Suppressor macrophage treated with lipopolysaccharide for 1 hour (primary cell): ENCODE measurements around the gene PRSS33.
A peak's percentile ranks its signal among the peaks of the same experiment; 100 is the strongest.

Experiments used
- DNase-seq, 3 donors: peaks; one replicate each; pipeline ENCODE4 v3.0.0-alpha.2; 2020 to 2022

PRSS33 gene

DNA sequence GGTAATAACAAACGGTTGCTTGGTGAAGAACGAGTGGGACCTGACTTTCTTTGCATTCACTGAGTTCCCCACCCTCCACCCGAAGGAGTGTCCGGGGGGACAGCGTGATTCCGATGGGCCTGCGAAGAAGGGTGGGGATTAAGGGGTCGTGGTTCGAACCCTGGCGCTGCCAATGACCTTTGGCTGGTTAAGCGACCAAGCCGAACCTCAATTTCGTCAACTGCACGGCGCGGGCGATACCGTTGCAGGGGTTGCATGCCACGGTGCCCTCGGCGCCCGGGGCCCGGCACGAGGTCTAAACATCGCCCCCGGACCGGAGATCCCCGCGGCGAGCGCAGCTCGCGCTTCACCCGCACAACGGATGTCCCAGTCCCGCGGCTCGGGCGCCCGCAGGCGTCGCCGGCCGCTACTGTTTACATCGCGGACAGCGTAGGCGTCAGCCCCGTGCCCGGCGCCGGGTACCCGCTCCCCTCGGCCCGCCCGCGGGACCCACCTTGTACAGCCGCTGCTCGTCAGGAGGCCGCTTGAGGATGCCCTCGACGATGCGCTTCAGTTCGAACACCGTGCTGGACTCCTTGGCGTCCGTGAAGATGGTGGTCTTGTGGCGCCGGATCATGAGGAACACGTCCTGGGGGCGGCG, 10.7 kb downstream of the PRSS33 start:
- peak; percentile 48 to 77 (median 60) for DNase-seq

DNA sequence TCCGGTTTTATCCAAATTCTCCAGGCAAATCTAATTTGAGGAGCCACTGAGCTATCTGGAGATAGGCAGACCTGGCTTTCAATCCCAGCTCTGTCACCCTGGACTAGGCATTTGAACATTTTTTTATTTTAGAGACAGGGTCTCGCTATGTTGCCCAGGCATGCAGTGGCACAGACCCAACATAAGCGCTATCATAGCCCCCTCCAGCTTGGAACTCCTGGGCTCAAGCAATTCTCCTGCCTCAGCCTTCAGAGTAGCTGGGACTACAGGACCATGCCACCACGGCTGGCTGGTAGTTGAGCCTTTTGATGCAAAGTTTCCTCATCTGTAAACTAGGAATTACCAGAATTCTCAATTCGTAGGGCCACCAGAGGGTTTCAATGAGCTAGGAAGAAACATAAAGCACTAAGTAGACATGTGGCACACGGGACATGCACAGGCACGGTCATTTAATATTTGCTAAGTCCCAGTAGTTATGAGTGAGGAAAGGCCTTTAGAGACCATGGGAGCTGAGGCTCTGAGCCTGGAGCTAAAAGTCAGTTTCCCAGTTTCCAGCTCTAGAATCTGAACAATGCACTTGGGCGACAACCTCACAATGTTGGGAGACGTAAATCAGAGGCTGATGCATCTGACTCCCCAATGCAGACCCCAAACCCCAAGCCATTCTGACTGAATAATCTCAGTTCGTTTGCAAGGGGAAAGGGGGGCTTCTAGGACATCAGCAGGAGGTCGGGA, 11.4 kb downstream of the PRSS33 start:
- DNase-seq, result no peak

DNA sequence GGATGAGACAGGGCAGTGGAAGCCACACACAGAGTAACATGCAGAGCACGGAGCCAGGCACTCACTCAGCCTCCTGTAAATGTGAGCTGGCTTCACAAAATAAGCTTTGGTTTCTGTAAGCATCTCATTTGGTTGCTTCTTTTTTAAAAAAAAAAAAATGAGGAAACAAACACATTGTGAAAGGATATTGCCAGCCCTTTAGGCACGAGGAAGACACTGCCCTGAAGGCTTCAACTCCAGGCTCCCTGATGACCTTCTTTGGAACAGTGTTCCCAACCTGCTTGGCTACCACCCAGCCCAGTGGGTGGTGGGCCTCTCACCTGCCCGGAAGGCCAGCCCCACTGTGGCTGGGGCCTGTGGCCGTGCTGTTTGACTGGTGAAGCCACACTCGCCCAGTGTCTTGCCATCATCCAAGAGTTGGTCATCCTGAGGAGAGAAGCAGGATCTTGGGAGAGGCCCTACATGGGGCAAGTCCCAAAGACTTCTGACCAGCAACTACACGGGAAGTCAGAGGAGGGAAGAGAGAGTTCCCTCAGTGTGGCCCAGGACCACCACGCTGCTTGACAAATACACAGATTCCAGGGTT, 12.1 kb downstream of the PRSS33 start:
- peak in 1 of 3 donors; percentile 29 for DNase-seq

DNA sequence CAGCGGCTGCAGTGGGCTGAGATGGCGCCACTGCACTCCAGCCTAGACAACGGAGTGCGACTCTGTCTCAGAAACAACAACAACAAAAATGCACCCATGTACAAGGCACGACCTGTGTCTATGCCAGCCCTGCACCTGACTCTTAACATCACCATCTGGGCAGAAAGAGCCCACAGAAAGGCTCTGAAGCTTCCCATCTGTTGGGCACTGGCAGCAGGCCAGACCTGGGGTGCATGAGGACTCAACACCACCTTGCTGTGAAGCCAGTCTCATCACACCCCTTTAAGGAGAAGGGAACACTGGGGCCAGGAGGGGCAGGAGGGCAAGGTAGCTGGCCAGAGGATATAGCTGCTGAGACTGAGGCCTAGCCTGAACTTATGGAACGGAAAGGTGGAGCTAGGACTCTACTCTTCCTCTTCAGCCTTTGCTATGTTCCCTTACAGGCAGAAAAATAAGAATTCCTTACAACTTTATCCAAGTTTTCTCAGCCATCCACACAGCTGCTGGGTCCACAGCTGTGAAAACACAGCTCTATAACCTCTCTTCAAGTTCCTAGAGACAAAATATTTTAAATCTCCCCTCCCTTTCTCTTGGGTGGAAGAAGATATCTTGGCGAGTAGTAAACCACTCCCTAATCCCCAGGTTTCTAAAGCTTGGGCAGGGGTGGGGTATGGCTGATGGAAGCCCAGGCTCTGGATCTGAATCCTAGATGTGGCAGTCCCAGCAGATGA, 13.0 kb downstream of the PRSS33 start:
- no peak for DNase-seq

DNA sequence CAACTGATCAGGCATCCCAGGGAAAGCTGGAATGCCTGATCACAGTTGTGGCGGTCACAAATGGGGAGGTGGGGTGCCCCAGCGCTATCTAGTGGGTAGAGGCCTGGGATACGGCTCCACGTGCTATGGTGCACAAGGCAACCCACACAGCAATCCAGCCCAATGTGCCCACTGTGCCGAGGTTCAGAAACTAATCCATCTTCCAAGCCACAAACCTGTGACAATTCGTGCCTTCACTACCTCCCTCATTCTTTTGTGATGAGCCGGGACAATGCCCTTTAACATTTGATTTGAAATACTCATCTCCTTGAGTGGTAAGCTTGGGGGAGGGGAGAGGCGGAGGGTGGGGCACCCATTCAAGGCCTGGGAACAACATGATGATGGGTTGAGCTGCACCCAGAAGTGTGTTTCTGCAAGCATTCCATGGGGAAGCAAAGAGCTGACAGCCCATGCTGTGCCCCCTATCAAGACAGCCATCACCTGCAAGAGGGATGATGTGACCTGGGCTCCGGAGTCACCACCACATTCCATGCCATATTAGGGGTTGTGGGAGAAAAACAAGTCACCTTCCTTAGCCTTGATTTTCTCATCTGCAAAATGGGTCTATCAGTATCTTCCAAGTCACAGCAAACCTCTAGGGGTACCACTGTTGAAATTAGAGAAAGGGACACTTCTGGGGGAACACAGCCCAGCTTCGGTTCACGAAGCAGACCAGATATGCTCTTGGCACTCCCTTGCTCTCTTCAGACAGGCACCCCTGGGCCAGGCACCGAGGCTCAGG, 14.0 kb downstream of the PRSS33 start:
- no peak for DNase-seq

DNA sequence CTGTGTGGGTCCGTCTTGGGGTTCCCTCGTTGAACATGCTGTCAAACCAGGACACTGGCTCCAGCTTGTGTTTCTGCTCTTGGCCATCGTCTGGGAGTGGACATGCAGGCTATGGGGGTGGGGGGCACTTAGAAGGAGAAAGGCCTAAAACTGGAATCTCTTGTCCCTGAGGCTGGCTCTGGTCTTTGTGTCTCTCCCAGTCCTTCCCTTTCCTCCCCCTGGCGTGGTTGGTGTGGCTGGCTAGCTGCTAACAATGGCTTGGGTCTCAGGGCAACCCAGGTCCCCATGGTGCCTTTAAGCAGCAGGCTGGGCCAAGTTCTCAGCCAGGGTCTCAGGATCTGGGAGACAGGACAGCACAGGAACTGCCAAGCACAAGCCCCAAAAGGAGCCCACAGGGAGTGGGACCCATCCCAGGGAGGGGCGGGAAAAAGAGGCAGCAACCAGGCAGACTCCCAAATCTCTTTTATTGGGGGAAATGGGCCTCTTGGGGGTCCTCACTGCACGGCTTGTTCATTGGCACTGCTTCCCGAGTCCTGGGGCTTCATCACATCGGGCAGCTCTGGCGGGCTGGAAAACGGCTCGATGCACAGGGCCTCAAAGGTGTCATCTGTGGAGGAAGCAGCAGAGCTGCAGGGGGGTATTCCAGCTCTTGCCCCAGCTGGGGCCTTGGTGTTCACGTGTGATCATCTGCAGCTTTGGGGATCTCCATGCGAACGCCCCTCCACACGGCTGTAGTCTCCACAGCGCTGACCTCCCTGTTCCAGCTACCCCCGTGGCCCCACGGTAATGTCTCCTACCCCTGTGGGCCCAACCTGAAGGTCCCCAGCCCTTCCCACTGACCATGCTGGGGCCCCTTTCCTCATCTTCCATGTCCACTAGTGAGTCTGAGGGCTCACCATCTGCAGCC, 15.6 kb downstream of the PRSS33 start:
- DNase-seq, result no peak

DNA sequence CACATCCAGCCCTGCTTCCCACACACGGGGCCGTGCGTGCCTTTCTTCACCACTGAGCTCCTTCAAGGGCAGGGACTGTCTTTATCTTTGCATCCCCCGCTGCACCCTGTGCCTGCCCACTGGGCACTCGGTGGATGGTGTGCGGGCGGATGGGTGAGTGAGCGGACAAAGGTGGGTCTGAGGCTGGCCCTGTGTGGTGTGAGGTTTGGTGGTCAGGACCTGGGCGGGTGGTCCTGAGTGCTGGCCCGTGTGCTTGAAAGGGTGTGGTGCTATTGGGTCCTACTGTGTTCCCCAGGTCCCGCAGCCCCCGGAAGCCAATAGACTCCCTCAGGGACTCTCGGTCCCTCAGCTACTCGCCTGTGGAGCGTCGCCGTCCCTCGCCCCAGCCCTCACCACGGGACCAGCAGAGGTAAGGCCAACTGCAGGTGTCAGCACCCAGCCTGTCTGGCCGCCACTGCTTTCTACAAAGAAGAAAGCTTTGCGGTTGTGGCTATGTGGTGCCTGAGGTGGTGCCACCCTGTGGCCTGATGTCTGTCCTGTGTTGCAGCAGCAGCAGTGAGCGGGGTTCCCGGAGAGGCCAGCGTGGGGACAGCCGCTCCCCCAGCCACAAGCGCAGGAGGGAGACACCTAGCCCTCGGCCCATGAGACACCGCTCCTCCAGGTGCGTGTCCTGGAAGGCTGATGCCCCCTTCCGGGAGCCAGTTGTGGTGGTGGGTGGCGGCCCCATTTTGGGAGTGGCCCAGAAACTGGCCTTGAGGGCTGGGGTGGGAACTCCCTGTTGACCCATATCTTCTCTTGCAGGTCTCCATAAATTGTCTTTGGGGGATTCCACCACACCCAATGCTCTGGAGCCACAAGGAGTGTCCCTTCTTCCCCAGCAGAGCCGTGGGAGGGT, 17.1 kb downstream of the PRSS33 start:
- peak in 1 of 3 donors; percentile 35 for DNase-seq

DNA sequence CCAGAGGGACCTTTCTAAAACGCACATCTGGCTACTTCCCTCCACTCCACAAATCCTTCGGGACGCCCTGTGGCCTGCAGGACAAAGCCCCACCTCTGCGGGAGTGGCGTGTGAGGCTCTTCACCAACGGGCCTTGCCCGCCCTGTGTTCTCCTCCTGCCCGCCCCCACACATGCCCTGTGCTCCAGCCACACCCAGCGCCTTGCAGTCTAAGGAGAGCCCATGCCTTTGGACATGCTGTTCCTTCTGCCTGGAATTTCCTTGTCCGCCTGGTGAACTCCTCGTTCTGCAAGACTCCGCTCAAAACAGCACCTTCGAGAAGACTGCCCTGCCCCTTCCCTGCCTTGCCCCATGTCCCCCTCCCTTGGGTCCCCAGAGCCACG, 17.7 kb downstream of the PRSS33 start:
- no peak for DNase-seq

DNA sequence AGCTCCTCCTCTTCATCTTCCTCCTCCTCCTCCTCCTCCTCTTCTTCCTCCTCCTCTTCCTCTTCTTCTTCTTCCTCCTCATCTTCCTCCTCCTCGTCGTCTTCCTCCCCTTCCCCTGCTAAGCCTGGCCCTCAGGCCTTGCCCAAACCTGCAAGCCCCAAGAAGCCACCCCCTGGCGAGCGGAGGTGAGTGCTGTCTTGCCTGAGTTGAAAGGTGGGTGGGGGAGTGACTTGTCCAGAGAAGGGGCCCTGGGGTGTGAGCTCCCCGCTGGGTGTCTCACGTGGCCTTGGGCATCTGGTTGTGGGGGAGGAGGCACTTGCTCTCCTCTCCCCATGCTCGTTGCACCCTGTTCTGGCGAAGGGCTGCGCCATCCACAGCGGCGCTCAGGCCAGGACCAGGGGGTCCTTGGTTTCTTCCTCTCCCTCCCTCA, 18.2 kb downstream of the PRSS33 start:
- DNase-seq, result no peak

DNA sequence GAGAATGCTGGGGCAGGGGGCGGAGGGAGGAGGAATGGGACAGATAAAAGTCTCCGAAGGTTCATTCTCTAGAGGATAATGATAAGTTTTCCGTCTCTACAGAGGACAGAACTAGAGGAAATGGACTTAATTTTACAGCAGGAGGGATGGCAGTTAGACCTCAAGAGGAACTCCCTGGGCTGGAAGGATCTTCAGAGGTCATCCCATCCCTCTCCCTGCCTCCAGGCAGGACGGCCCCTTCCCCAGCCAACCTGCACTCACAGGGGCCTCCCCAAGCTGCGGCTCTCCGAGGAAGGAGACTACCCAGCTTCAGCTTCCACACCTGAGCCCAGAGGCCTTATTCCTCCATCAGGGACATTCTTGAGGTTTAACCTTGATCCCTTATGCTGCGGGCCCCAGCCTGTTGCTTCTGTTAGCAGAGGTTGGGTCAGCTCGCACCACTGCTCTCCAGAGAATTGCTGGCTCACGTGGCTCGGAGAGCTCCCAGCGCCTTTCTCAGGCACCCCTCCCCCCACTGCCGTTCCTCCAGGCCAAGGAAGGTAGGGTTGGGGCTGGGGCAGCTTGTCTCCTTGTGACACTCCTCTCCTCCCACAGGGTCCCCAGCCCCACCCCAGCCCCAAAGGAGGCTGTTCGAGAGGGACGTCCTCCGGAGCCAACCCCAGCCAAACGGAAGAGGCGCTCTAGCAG, 18.8 kb downstream of the PRSS33 start:
- DNase-seq, result no peak

DNA sequence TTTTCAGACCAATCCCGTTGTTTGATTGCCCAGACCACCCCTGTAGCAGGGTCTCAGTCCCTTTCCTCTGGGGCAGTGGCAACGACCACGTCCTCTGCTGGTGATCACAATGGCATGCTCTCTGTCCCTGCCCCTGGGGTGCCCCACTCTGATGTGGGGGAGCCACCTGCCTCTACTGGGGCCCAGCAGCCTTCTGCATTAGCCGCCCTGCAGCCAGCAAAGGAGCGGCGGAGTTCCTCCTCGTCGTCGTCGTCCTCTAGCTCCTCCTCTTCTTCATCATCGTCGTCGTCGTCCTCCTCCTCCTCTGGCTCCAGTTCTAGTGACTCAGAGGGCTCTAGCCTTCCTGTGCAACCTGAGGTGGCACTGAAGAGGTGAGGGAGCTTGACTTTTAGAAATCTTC, 19.5 kb downstream of the PRSS33 start:
- no peak for DNase-seq

DNA sequence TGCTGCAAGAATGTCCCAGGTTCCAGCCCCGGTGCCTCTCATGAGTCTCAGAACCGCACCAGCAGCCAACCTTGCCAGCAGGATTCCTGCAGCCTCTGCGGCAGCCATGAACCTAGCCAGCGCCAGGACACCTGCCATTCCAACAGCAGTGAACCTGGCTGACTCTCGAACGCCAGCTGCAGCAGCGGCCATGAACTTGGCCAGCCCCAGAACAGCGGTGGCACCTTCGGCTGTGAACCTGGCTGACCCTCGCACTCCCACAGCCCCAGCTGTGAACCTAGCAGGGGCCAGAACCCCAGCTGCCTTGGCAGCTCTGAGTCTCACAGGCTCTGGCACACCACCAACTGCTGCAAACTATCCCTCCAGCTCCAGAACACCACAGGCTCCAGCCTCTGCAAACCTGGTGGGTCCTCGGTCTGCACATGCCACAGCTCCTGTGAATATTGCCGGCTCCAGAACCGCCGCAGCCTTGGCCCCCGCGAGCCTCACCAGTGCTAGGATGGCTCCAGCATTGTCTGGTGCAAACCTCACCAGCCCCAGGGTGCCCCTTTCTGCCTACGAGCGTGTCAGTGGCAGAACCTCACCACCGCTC, 20.1 kb downstream of the PRSS33 start:
- no peak for DNase-seq

DNA sequence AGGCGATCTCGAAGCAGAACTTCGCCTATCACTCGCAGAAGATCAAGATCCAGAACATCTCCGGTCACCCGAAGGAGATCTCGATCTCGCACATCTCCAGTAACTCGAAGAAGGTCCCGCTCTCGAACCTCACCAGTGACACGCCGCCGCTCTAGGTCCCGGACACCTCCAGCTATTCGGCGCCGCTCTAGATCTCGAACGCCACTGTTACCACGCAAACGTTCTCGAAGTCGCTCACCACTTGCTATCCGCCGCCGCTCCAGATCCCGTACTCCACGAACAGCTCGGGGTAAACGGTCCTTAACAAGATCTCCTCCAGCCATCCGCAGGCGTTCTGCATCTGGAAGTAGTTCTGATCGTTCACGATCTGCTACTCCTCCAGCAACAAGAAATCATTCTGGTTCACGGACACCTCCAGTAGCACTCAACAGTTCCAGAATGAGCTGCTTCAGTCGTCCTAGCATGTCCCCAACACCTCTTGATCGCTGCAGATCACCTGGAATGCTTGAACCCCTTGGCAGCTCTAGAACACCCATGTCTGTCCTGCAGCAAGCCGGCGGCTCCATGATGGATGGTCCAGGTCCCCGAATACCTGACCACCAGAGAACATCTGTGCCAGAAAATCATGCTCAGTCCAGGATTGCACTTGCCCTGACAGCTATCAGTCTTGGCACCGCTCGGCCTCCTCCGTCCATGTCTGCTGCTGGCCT, 20.8 kb downstream of the PRSS33 start:
- DNase-seq, result no peak

DNA sequence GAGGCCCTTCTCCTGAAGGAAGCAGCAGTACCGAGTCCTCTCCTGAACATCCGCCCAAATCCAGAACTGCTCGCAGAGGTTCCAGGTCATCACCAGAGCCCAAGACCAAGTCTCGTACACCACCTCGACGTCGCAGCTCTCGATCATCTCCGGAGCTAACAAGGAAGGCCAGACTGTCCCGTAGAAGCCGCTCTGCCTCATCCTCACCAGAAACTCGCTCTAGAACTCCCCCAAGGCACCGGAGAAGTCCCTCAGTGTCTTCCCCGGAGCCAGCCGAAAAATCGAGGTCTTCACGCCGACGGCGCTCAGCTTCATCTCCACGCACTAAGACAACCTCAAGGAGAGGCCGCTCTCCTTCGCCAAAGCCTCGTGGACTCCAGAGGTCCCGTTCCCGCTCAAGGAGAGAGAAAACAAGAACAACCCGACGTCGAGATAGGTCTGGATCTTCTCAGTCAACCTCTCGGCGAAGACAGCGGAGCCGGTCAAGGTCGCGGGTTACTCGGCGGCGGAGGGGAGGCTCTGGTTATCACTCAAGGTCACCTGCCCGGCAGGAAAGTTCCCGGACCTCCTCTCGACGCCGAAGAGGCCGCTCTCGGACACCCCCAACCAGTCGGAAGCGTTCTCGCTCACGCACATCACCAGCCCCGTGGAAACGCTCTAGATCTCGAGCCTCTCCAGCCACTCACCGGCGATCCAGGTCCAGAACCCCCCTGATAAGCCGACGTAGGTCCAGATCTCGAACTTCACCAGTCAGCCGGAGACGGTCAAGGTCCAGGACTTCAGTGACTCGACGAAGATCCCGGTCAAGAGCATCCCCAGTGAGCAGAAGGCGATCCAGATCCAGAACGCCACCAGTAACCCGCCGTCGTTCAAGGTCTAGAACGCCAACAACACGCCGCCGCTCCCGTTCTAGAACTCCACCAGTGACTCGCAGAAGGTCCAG, 21.6 kb downstream of the PRSS33 start:
- no peak for DNase-seq

DNA sequence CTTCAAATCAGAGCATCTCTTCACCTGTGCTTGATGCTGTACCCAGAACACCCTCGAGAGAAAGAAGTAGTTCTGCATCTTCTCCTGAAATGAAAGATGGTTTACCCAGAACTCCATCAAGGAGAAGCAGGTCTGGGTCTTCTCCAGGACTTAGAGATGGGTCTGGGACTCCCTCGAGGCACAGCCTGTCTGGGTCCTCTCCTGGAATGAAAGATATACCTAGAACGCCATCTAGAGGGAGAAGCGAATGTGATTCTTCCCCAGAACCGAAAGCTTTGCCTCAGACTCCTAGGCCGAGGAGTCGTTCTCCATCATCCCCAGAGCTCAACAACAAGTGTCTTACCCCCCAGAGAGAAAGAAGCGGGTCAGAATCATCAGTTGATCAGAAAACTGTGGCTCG, 22.6 kb downstream of the PRSS33 start:
- no peak for DNase-seq

DNA sequence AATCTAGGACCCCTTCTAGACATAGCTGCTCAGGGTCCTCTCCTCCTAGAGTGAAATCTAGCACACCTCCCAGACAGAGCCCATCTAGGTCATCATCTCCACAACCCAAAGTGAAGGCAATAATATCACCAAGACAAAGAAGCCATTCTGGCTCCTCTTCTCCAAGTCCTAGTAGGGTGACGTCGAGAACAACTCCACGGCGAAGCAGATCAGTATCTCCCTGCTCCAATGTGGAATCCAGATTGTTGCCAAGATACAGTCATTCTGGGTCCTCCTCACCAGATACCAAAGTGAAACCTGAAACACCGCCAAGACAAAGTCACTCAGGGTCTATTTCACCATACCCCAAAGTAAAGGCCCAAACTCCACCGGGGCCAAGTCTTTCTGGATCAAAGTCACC, 24.2 kb downstream of the PRSS33 start:
- DNase-seq, result no peak

DNA sequence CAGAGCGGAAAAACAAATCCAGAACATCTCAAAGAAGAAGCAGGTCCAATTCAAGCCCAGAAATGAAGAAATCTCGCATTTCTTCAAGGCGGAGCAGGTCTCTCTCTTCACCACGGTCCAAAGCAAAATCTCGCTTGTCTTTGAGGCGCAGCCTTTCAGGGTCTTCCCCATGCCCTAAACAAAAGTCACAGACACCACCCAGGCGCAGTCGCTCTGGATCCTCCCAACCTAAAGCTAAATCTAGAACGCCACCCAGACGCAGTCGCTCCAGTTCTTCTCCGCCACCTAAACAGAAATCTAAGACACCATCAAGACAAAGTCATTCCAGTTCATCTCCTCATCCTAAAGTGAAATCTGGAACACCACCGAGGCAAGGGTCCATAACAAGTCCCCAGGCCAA, 24.6 kb downstream of the PRSS33 start:
- no peak for DNase-seq
